DND-41 (cell line): Measurements from ENCODE around the gene CA14.

Experiments
- EZH2 ChIP-seq: IDR thresholded peaks from 3 replicates; pipeline ENCODE4 v1.6.1; 2012; ENCODE audit warnings: borderline replicate concordance, low read depth, mild to moderate bottlenecking, moderate library complexity, low read length, inconsistent platforms; ENCODE audit not compliant: severe bottlenecking
- TF ChIP-seq, protein P1 (sequence below): IDR thresholded peaks from 2 replicates; pipeline ENCODE4 v1.5.1; 2012; ENCODE audit warnings: borderline replicate concordance, low read length, moderate library complexity, mild to moderate bottlenecking; ENCODE audit not compliant: poor library complexity, severe bottlenecking; ENCODE audit errors: extremely low read depth

- TF ChIP-seq, protein P1, sequence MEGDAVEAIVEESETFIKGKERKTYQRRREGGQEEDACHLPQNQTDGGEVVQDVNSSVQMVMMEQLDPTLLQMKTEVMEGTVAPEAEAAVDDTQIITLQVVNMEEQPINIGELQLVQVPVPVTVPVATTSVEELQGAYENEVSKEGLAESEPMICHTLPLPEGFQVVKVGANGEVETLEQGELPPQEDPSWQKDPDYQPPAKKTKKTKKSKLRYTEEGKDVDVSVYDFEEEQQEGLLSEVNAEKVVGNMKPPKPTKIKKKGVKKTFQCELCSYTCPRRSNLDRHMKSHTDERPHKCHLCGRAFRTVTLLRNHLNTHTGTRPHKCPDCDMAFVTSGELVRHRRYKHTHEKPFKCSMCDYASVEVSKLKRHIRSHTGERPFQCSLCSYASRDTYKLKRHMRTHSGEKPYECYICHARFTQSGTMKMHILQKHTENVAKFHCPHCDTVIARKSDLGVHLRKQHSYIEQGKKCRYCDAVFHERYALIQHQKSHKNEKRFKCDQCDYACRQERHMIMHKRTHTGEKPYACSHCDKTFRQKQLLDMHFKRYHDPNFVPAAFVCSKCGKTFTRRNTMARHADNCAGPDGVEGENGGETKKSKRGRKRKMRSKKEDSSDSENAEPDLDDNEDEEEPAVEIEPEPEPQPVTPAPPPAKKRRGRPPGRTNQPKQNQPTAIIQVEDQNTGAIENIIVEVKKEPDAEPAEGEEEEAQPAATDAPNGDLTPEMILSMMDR: no peak
- no peak for TF ChIP-seq EZH2
These were observed 6.0 kb downstream of the CA14 start for GRCh38 chr1:150263549-150263948.
